Body of pancreas (tissue), 4 donors: ENCODE results near the gene ARHGAP6.

Experiments
- CTCF ChIP-seq, 7 experiments: fragments of 450-650 bp in 4 of 7; fragments of 200-600 bp in 3 of 7; sonication (generic) in 3 of 7; IDR thresholded peaks; one replicate each; pipeline ENCODE4 v1.5.1; 2016 to 2019; ENCODE audit warnings: antibody characterized with exemption in 7 of 7
- POLR2A ChIP-seq, 3 donors: fragments of 450-650 bp; IDR thresholded peaks; one replicate each; pipeline ENCODE4 v1.6.1; 2016; ENCODE audit warnings: antibody characterized with exemption in 3 of 3, mild to moderate bottlenecking in 2 of 3

- TF ChIP-seq CTCF (IDR thresholded peaks at IDR 0.05) (no peak), POLR2A (IDR thresholded peaks at IDR 0.05) (no peak)
These were observed 53.8 kb downstream of the ARHGAP6 start for GRCh38 chrX:11611965-11612364.
